ENCODE results near the gene OR4A5.
"Not testable (repeated sequence)": the region's sequence is repeated elsewhere in the genome, so short reads cannot be mapped to it uniquely, and the experiment has no call there.

The OR4A5 gene

GRCh38 chr11:54706532-54706931 lies at the start of gene OR4A5:
Gene OR4A5, plus strand, starts transcription at chr11:54706832. Its CDS starts 53 bp downstream, at chr11:54706885.
- not testable (repeated sequence) for H3K9me2 ChIP-seq (ENCODE audit: low read depth, low read length); H3K36me3 ChIP-seq (ENCODE audit: insufficient read depth, low read length); H3K9ac ChIP-seq (ENCODE audit: low read length); H3K4me3 ChIP-seq (ENCODE audit: low read depth, low read length, poor library complexity, severe bottlenecking); H4K20me1 ChIP-seq (ENCODE audit: insufficient read depth, low read length); H3K4me1 ChIP-seq (ENCODE audit: insufficient read depth, low read length, severe bottlenecking); H2AFZ ChIP-seq (ENCODE audit: low read length); H3K9me3 ChIP-seq (ENCODE audit: low read length); H3K27ac ChIP-seq (ENCODE audit: low read depth, low read length, poor library complexity, severe bottlenecking); H3F3A ChIP-seq (ENCODE audit: insufficient read depth, low read length); H3K79me2 ChIP-seq (ENCODE audit: insufficient read depth, low read length); H3K4me2 ChIP-seq (ENCODE audit: low read length); H3K27me3 ChIP-seq (ENCODE audit: insufficient read depth, low read length)

DNA sequence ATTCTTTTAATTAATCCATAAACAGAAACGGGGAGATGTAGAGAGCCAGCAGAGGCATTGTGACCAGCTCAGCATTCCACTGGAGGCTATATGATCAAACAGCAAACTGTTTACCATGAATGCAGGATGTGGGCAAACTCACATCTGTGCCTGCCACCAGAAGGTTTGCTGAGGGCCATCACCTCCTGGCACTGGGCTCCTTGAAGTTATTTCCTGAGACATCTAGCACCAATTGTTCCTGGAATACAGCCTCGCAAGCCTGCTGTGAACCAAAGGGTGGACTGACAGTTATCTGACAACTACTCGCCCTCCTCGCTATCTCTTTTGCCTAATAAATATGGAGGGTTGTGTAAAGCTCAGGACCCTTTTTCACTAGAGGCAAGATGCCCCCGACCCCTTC lies 13.5 kb downstream of the OR4A5 start:
- H3K4me1 ChIP-seq (ENCODE audit: insufficient read depth, low read length, severe bottlenecking); H3F3A ChIP-seq (ENCODE audit: insufficient read depth, low read length); H3K27ac ChIP-seq (ENCODE audit: low read depth, low read length, poor library complexity, severe bottlenecking); H3K9ac ChIP-seq (ENCODE audit: low read length); H3K9me2 ChIP-seq (ENCODE audit: low read depth, low read length); H3K9me3 ChIP-seq (ENCODE audit: low read length); H3K4me3 ChIP-seq (ENCODE audit: low read depth, low read length, poor library complexity, severe bottlenecking); H3K27me3 ChIP-seq (ENCODE audit: insufficient read depth, low read length); H3K4me2 ChIP-seq (ENCODE audit: low read length); H2AFZ ChIP-seq (ENCODE audit: low read length); H3K36me3 ChIP-seq (ENCODE audit: insufficient read depth, low read length); H3K79me2 ChIP-seq (ENCODE audit: insufficient read depth, low read length); H4K20me1 ChIP-seq (ENCODE audit: insufficient read depth, low read length): not testable (repeated sequence)

Measured in OCI-LY1 (cell line).